Measurements from ENCODE around the gene UMPS. TPM values are rescaled to one million over a fixed set of nuclear protein-coding genes. Genes with fewer than 3 reads are reported as not detected.

The UMPS gene
- total RNA-seq, 1 experiment from 2014 or later: 45.4 TPM

DNA sequence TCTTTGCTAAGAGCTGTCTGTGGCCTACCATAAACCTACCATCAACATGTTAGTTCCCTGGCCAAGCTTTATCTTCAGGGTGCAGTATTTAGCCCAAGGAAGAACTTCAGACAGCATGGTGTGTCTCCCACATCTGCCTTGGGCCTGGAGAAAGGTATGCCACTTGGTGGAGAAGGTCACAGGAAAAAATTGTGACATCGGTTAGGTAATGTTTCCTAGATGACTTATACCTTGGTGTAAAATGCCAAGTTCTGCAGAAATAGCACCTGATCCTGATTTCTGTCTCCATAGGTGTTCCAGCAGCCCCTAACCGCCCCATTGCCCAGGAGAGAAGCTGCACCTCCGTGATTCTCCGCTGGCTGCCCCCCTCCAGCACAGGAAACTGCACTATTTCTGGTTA lies 33.0 kb upstream of the UMPS start:
- no peaks in the 10 kb centered on the region for H3K36me3 Mint-ChIP-seq
- ChIA-PET CTCF (no interaction called here), POLR2A (no interaction called here)
- TF ChIP-seq, protein P1, sequence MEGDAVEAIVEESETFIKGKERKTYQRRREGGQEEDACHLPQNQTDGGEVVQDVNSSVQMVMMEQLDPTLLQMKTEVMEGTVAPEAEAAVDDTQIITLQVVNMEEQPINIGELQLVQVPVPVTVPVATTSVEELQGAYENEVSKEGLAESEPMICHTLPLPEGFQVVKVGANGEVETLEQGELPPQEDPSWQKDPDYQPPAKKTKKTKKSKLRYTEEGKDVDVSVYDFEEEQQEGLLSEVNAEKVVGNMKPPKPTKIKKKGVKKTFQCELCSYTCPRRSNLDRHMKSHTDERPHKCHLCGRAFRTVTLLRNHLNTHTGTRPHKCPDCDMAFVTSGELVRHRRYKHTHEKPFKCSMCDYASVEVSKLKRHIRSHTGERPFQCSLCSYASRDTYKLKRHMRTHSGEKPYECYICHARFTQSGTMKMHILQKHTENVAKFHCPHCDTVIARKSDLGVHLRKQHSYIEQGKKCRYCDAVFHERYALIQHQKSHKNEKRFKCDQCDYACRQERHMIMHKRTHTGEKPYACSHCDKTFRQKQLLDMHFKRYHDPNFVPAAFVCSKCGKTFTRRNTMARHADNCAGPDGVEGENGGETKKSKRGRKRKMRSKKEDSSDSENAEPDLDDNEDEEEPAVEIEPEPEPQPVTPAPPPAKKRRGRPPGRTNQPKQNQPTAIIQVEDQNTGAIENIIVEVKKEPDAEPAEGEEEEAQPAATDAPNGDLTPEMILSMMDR (IDR thresholded peaks at IDR 0.05): no peak
- TF ChIP-seq MXD4 (CRISPR knock-in tag; IDR thresholded peaks at IDR 0.05; ENCODE audit: borderline replicate concordance): no peak
- TF ChIP-seq ZNF219 (CRISPR knock-in tag; IDR thresholded peaks at IDR 0.05; ENCODE audit: borderline replicate concordance): no peak
- TF ChIP-seq ZNF281 (CRISPR knock-in tag; IDR thresholded peaks at IDR 0.05): no peak
- no peak for TF ChIP-seq TEAD4 (CRISPR knock-in tag; IDR thresholded peaks at IDR 0.05)
- TF ChIP-seq GABPB1 (CRISPR knock-in tag; IDR thresholded peaks at IDR 0.05): no peak
- no peak for TF ChIP-seq GRHL2 (CRISPR knock-in tag; IDR thresholded peaks at IDR 0.05; ENCODE audit: insufficient replicate concordance, severe bottlenecking)
- TF ChIP-seq, protein P2, sequence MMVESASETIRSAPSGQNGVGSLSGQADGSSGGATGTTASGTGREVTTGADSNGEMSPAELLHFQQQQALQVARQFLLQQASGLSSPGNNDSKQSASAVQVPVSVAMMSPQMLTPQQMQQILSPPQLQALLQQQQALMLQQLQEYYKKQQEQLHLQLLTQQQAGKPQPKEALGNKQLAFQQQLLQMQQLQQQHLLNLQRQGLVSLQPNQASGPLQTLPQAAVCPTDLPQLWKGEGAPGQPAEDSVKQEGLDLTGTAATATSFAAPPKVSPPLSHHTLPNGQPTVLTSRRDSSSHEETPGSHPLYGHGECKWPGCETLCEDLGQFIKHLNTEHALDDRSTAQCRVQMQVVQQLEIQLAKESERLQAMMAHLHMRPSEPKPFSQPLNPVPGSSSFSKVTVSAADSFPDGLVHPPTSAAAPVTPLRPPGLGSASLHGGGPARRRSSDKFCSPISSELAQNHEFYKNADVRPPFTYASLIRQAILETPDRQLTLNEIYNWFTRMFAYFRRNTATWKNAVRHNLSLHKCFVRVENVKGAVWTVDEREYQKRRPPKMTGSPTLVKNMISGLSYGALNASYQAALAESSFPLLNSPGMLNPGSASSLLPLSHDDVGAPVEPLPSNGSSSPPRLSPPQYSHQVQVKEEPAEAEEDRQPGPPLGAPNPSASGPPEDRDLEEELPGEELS (CRISPR knock-in tag; IDR thresholded peaks at IDR 0.05): no peak
- ATAC-seq (no peak), DNase-seq (ENCODE audit: low spot score) (no peak)
- no peaks in the 10 kb centered on the region; the same call in 1 of the 2 replicates for H3K27me3 Mint-ChIP-seq (ENCODE audit: low read depth)
- H3K27ac Mint-ChIP-seq: no peak overlapping the region
- peaks cover 4% of the 10 kb centered on the region for H3K4me1 Mint-ChIP-seq
- H3K4me3 Mint-ChIP-seq: no peak overlapping the region
- H3K9me3 Mint-ChIP-seq: no peaks in the 10 kb centered on the region

DNA sequence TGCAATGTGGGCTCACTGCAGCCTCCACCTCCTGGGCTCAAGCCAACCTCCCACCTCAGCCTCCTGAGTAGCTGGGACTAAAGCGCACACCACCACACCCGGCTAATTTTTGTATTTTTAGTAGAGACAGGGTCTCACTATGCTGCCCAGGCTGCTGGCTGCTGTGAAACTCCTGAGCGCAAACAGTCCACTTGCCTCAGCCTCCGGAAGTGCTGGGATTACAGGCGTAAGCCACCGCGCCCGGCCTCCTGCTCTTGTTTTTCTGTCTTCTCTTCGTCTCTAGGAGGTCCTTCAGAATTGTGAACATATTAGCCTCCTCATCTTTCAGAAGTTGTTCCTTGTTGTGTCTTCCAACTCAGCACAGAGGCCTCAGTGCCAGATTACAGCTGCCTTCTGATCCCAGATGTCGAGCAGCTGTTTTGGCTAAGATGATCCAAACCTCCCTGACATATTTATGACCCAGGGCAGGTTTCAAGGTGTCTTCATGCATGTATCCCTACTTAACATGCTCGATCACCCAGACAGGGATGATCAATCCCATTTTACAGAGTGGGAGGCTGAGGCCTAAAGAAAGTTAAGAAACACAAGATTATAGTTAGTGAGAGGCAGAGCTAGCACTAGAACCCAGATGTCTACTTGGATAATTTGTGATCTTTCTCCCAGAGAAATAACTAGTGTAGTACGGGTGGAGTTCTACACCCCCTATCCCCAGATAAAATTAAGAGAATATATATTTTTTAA lies 32.1 kb upstream of the UMPS start:
- DNase-seq (ENCODE audit: low spot score): no peak
- Mint-ChIP-seq H3K27ac (no peak overlapping the region), H3K27me3 (ENCODE audit: low read depth) (no peaks in the 10 kb centered on the region; the same call in 1 of the 2 replicates), H3K4me3 (no peak overlapping the region), H3K9me3 (no peaks in the 10 kb centered on the region), H3K4me1 (peaks cover 13% of the 10 kb centered on the region), H3K36me3 (no peaks in the 10 kb centered on the region)
- ATAC-seq: no peak
- ChIA-PET POLR2A (no interaction called here), CTCF (interaction anchor here (1.0 kb wide), 1 partner anchor 13 kb away, joined by 3 read pairs; no protein-coding TSS in a partner anchor)
- TF ChIP-seq OVOL2 (CRISPR knock-in tag; IDR thresholded peaks at IDR 0.05; ENCODE audit: borderline replicate concordance): no peak
- no peak for TF ChIP-seq NR2C2 (CRISPR knock-in tag; IDR thresholded peaks at IDR 0.05)
- no peak for TF ChIP-seq CREM (CRISPR knock-in tag; IDR thresholded peaks at IDR 0.05)
- no peak for TF ChIP-seq IRF2 (CRISPR knock-in tag; IDR thresholded peaks at IDR 0.05; ENCODE audit: borderline replicate concordance, low read depth)
- TF ChIP-seq, protein P3, sequence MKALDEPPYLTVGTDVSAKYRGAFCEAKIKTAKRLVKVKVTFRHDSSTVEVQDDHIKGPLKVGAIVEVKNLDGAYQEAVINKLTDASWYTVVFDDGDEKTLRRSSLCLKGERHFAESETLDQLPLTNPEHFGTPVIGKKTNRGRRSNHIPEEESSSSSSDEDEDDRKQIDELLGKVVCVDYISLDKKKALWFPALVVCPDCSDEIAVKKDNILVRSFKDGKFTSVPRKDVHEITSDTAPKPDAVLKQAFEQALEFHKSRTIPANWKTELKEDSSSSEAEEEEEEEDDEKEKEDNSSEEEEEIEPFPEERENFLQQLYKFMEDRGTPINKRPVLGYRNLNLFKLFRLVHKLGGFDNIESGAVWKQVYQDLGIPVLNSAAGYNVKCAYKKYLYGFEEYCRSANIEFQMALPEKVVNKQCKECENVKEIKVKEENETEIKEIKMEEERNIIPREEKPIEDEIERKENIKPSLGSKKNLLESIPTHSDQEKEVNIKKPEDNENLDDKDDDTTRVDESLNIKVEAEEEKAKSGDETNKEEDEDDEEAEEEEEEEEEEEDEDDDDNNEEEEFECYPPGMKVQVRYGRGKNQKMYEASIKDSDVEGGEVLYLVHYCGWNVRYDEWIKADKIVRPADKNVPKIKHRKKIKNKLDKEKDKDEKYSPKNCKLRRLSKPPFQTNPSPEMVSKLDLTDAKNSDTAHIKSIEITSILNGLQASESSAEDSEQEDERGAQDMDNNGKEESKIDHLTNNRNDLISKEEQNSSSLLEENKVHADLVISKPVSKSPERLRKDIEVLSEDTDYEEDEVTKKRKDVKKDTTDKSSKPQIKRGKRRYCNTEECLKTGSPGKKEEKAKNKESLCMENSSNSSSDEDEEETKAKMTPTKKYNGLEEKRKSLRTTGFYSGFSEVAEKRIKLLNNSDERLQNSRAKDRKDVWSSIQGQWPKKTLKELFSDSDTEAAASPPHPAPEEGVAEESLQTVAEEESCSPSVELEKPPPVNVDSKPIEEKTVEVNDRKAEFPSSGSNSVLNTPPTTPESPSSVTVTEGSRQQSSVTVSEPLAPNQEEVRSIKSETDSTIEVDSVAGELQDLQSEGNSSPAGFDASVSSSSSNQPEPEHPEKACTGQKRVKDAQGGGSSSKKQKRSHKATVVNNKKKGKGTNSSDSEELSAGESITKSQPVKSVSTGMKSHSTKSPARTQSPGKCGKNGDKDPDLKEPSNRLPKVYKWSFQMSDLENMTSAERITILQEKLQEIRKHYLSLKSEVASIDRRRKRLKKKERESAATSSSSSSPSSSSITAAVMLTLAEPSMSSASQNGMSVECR (CRISPR knock-in tag; IDR thresholded peaks at IDR 0.05; ENCODE audit: borderline replicate concordance): no peak
- no peak for TF ChIP-seq CBFB (CRISPR knock-in tag; IDR thresholded peaks at IDR 0.05; ENCODE audit: low read depth)
- TF ChIP-seq, protein P4, sequence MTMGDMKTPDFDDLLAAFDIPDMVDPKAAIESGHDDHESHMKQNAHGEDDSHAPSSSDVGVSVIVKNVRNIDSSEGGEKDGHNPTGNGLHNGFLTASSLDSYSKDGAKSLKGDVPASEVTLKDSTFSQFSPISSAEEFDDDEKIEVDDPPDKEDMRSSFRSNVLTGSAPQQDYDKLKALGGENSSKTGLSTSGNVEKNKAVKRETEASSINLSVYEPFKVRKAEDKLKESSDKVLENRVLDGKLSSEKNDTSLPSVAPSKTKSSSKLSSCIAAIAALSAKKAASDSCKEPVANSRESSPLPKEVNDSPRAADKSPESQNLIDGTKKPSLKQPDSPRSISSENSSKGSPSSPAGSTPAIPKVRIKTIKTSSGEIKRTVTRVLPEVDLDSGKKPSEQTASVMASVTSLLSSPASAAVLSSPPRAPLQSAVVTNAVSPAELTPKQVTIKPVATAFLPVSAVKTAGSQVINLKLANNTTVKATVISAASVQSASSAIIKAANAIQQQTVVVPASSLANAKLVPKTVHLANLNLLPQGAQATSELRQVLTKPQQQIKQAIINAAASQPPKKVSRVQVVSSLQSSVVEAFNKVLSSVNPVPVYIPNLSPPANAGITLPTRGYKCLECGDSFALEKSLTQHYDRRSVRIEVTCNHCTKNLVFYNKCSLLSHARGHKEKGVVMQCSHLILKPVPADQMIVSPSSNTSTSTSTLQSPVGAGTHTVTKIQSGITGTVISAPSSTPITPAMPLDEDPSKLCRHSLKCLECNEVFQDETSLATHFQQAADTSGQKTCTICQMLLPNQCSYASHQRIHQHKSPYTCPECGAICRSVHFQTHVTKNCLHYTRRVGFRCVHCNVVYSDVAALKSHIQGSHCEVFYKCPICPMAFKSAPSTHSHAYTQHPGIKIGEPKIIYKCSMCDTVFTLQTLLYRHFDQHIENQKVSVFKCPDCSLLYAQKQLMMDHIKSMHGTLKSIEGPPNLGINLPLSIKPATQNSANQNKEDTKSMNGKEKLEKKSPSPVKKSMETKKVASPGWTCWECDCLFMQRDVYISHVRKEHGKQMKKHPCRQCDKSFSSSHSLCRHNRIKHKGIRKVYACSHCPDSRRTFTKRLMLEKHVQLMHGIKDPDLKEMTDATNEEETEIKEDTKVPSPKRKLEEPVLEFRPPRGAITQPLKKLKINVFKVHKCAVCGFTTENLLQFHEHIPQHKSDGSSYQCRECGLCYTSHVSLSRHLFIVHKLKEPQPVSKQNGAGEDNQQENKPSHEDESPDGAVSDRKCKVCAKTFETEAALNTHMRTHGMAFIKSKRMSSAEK (CRISPR knock-in tag; IDR thresholded peaks at IDR 0.05; ENCODE audit: borderline replicate concordance): no peak
- no peak for TF ChIP-seq ZNF396 (CRISPR knock-in tag; IDR thresholded peaks at IDR 0.05; ENCODE audit: borderline replicate concordance)

Measured in WTC11 (cell line).